Posterior vena cava (tissue), 2 donors: ENCODE results near the gene ZNF25. TPM values are rescaled to one million over a fixed set of nuclear protein-coding genes. Genes with fewer than 3 reads are reported as not detected.
A peak's percentile ranks its signal among the peaks of the same experiment; 100 is the strongest.
"Not testable (repeated sequence)": the region's sequence is repeated elsewhere in the genome, so short reads cannot be mapped to it uniquely, and the experiment has no call there.

Experiments used
- DNase-seq: peaks from one replicate; pipeline ENCODE4 v3.0.0-alpha.2; 2020; ENCODE audit warnings: low spot score
- intact Hi-C, 2 donors: fragments of 100-400 bp; cut with DNase I; formaldehyde crosslinking; loops; one replicate each; pipeline versions ENCODE4 v1.14.1 to v1.14.2; 2022 to 2023
- long read RNA-seq, 2 donors: library from polyadenylated mRNA; unstranded; transcript quantifications; one replicate each; pipeline ENCODE4 v2.0.0, GENCODE V29; 2020 to 2021
- total RNA-seq, 2 donors: library from RNA; stranded (reverse); fragmentation: NEBNext Ultra II Directional; extraction: Animal tissue kit (Norgen Biotek cat#: 25700); gene quantifications; one replicate each; pipeline ENCODE4 v1.2.1, GENCODE V29; 2021
- donor health status: DM: yes; HTN: yes; CAD: no.
- donor health status: DM: yes; HTN: yes; CAD: no.

ZNF25 gene
- total RNA-seq: 10 to 100 TPM; 20.5 to 26.1 TPM
- long read RNA-seq, donor 1, full-length matches to known transcripts: 5 of 13 reads
- long read RNA-seq, donor 1, partial matches to known transcripts: 0 of 13 reads
- long read RNA-seq, donor 1, other reads (novel, unspliced or antisense): 8 of 13 reads
- long read RNA-seq, donor 2: 0 reads

- intact Hi-C loops: no loop called here
- peak; percentile 99 for DNase-seq
Measured at GRCh38 chr10:37976091-37976879, at the start of gene ZNF25. TSS of gene ZNF25 (minus strand) at chr10:37976647. CDS start at chr10:37971722, 4,925 bp downstream.

DNA sequence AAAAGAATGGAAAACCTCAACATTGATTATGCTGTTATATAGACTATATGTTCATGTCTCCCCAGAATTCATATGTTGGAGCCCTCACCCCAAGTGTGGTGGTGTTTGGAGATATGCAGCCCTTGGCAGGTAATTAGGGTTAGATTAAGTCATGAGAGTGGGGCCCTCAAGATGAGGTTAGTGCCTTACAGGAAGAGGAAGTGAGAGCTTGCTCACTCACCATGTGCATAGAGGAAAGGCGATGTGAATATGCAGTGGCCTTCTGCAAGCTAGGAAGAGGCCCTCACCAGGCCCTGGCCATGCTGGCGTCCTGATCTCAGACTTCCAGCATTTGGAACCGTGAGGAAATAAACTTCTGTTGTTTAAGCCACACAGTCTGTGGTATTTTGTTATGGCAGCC, 48.8 kb upstream of the ZNF25 start:
- intact Hi-C loops: no loop called here
- no peak for DNase-seq

GRCh38 chr10:38019124-38019523, 42.7 kb upstream of the ZNF25 start:
- intact Hi-C loops, DNase-seq: not testable (repeated sequence)

DNA sequence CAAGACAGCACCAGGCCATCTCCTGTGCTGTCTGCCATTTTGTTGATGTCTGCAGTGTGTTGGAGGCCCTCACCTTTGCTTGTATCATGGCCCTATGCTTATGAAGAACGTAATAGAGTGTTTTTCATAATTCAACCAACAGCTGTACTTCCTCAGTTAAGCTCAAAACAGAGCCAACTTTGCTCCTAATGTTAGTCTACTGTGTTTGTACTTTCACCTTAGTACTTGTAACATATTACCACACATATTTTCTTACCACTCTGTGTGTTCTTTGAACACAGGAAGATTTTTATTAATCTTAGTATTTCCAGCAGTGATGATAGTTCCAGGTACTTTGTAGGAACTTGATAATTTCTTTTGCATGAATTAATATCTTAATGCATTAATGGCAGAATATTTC, 39.9 kb upstream of the ZNF25 start:
- no peak for DNase-seq
- intact Hi-C loops: no loop called here

DNA sequence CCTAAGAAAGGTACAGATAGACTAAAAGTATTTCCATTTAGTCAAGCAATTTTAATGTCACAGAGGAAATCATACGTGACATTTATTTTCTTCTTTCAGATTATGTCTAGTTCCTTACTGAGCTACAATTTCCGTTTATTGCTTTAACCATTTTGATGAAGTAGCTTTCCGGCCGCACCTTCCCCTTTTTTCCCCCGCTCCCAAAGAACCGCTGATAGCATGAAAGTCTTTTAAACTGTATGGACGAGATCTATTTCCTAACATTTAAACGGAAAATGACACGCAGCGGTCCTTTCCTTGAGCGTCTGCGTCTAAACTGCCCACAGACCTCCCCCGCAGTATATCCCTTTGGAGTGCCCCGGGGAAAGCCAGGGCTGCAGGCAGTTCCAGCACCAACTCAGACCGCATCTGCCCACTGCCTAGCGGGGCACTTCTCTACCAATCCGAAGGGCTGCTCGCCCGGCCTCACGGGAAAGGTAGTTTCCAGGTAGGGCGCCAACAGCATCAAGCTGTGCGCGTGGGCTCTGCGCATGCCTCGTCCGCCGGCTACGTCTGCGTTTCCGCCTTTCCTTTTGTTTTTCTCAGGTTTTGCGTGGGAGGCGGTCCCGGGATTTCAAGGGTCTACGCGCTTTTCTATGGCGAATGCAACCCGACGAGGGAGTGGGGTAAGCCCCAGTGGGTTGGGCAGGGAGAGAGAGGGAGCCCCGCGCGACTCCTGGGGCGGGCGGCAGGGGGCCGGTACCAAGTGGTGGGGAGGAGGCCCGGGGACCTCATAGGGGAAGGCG, 33.9 kb upstream of the ZNF25 start, which contains the start of gene ZNF33A:
Gene ZNF33A, plus strand, starts transcription at position 557 of the 785 bp plus-strand sequence. CDS start 1,667 bp downstream, outside the sequence.
- DNase-seq: peak; percentile 96
- intact Hi-C loops: no loop called here

DNA sequence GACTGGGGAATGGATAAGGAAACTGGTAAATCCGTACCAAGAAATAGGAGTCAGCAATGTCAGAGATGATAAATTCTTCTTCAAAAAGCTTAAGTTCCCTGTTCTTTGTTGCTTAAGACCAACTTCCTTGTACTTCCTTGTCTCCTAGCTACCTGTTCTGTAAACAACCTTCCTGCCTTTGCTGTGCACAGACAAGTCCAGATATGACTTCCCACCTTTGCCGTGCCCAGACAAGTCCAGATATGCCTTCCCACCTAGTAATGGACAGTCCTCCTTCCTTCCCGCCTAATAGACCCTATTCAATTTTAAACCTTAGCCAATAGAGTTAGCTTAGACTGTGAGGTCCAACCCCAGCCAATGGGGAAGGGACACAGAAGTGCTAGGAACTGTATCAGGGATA, 31.5 kb upstream of the ZNF25 start:
- intact Hi-C loops: no loop called here
- no peak for DNase-seq

DNA sequence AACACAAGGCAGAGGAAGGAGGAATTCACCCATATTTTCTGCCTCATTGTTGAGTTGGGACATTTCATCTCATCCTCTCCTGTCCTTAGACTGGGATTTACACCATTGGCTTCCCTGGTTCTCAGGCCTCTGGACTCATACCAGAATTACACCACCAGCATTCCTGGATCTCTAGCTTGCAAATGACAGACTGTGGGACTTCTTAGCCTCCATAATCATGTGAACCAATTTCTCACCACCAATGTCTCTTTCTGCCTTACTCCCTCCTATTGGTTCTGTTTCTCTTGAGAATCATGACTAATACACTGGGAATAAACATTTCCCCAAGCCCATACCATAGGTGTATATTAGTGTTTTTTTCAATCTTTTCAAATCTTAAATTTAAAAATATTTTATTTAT, 31.1 kb upstream of the ZNF25 start:
- intact Hi-C loops: no loop called here
- no peak for DNase-seq

GRCh38 chr10:38003588-38003987, 27.1 kb upstream of the ZNF25 start:
- no peak for DNase-seq
- intact Hi-C loops: no loop called here

GRCh38 chr10:38003026-38003425, 26.6 kb upstream of the ZNF25 start:
- intact Hi-C loops: no loop called here
- DNase-seq: no peak

- DNase-seq, intact Hi-C loops: not testable (repeated sequence)
Measured at GRCh38 chr10:38000474-38000873, 24.0 kb upstream of the ZNF25 start.

GRCh38 chr10:37998920-37999319, 22.5 kb upstream of the ZNF25 start:
- intact Hi-C loops, DNase-seq: not testable (repeated sequence)

DNA sequence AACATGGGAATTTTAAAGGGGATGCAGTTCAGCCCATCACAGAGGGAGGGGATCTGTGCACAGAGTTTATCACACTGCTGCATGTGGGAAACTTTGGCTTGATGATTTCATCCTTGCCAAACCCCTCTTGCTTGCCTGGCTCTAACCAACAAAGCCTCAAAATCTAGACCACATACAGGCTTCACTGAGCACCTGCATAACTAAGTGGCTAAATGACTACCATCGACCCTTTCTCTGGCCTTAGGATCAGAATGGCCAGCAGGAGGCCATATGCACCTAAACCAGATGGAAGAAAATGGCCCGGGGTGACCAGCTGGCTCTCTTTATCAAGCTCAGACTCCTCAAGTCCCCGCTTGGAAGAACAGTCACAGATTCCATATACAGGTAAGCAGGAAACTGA, 15.6 kb upstream of the ZNF25 start:
- intact Hi-C loops: no loop called here
- DNase-seq: no peak

- intact Hi-C loops: no loop called here
- DNase-seq: no peak
Measured at GRCh38 chr10:37991655-37992054, 15.2 kb upstream of the ZNF25 start.

GRCh38 chr10:37976880-37977203, 395 bp upstream of the ZNF25 start:
- DNase-seq: no peak
- intact Hi-C loops: no loop called here

DNA sequence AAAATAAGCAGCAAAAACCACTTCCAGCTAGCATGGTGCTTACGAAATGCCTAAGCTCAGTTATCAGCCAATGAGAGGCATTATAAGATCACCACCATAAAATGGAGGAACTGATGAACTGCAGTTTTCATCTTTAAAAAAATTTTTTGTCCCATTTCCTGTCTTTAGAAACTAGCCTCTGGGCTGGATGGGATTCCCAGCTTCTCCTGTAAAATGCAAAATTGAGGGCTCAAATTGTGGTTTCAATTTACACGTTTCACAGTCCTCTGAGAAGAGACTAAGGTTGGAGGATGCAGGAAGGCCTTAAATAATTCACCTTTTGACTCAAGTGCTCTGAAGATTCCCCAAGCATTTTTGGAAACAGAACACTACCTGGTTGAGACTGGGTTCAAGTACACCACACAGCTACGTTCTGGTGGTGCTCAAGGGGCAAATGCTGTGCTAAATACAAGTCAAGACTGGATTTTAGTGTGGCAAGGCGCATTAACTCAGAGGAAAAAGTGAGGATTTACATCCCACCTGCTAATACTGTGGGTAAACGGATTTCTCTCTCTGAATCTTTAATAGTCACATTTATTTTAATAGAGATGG, 951 bp downstream of the ZNF25 start:
- intact Hi-C loops: no loop called here
- DNase-seq: no peak

DNA sequence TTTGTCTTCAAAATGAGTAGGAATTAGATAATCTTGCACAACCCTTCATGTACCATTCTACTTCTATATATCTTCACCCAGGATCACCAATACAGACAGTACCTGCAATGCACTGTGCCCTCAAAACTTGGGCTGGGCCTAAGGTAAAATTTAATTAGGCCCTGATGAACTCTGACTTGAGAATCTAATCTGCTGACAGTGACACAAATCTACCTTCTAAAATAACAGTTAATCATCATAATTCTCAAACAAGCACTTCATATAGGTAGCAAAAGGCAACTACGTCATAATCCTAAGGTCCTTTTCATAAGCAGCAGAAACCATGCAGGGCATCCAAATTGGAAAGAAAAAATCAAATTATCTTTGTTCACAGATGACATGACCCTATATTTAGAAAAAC, 4.1 kb downstream of the ZNF25 start:
- intact Hi-C loops: no loop called here

GRCh38 chr10:37965006-37965405, 11.4 kb downstream of the ZNF25 start:
- no peak for DNase-seq
- intact Hi-C loops: no loop called here

More for the DNA sequence above, 4.1 kb downstream of the ZNF25 start:
- DNase-seq: no peak

- no peak for DNase-seq
- intact Hi-C loops: no loop called here
Measured at GRCh38 chr10:37960591-37961137, 15.8 kb downstream of the ZNF25 start.

DNA sequence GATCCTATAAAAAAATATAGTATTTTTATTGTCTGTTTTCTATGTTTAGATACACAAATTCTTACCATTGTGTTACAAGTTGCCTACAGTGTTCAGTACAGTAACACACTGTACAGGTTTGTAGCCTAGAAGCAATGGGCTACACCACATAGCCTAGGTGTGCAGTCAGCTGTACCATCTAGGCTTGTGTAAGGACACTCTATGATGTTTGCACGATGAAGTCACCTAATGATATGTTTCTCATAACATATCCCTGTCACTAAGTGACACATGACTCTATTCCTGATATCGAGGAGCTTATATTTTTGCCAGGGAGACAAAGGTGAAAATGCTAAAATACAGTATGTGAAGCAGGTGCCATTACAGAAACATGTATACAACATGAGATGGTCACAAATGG, 18.6 kb downstream of the ZNF25 start:
- intact Hi-C loops: no loop called here
- no peak for DNase-seq

GRCh38 chr10:37952926-37953325, 23.5 kb downstream of the ZNF25 start:
- no peak for DNase-seq
- intact Hi-C loops: no loop called here
